OCI-LY3 (cell line): ENCODE measurements around the gene SGIP1.

Source experiments
- H2AFZ ChIP-seq: fragments of 200-600, 300-600 bp; shearing (Covaris generic); 2 replicates; pipeline ENCODE4 v1.6.0; 2014; ENCODE audit warnings: antibody characterized with exemption, low read depth, low read length
- H3K27ac ChIP-seq: fragments of 200-600, 300-600 bp; sonication (generic); 2 replicates; pipeline ENCODE4 v1.5.1; 2014; ENCODE audit warnings: mild to moderate bottlenecking, low read length, moderate library complexity, mixed read lengths
- H3K27me3 ChIP-seq: fragments of 200-600, 300-600 bp; sonication (generic); 2 replicates; pipeline ENCODE4 v1.6.1; 2014; ENCODE audit warnings: low read depth, low read length, mixed read lengths
- H3K36me3 ChIP-seq: fragments of 200-600, 300-600 bp; sonication (generic); replicated peaks from 2 replicates; pipeline ENCODE3; 2014; ENCODE audit warnings: low read depth, low read length, mixed read lengths
- H3K4me1 ChIP-seq: fragments of 300-600, 200-600 bp; sonication (generic); 2 replicates; pipeline ENCODE4 v1.6.1; 2014; ENCODE audit warnings: low read length, mixed read lengths
- H3K4me2 ChIP-seq: fragments of 200-600, 300-600 bp; sonication (generic); 2 replicates; pipeline ENCODE4 v1.6.1; 2014; ENCODE audit warnings: low read length, mixed read lengths
- H3K4me3 ChIP-seq: fragments of 300-600, 200-600 bp; sonication (generic); 2 replicates; pipeline ENCODE4 v1.5.1; 2014; ENCODE audit warnings: antibody characterized with exemption, mild to moderate bottlenecking, low read length, moderate library complexity
- H3K79me2 ChIP-seq: fragments of 300-600, 200-600 bp; shearing (Covaris generic); 2 replicates; pipeline ENCODE4 v1.6.1; 2014; ENCODE audit warnings: mild to moderate bottlenecking, low read length, mixed read lengths
- H3K9ac ChIP-seq: fragments of 300-600, 200-600 bp; shearing (Covaris generic); 2 replicates; pipeline ENCODE4 v1.6.0; 2014; ENCODE audit warnings: mild to moderate bottlenecking, low read length, moderate library complexity
- H3K9me3 ChIP-seq: fragments of 200-600, 300-600 bp; shearing (Covaris generic); 2 replicates; pipeline ENCODE4 v1.6.1; 2014; ENCODE audit warnings: low read length, mixed read lengths; ENCODE audit not compliant: insufficient read depth
- H4K20me1 ChIP-seq: fragments of 200-600, 300-600 bp; sonication (generic); 2 replicates; pipeline ENCODE4 v1.6.1; 2016; ENCODE audit warnings: low read length, mixed read lengths; ENCODE audit not compliant: insufficient read depth
- CTCF ChIP-seq: fragments of 200-600, 300-600 bp; sonication (generic); IDR thresholded peaks from 2 replicates; pipeline ENCODE4 v1.5.1; 2014; ENCODE audit warnings: antibody characterized with exemption, low read length, low read depth
- EZH2phosphoT487 ChIP-seq: fragments of 200-600 bp; shearing (Covaris generic); IDR thresholded peaks from 2 replicates; pipeline ENCODE4 v1.6.1; 2018; ENCODE audit warnings: antibody characterized with exemption, mixed run types, low read depth

Gene SGIP1

GRCh38 chr1:66546047-66546810, 12.3 kb downstream of the SGIP1 start:
- no peak for TF ChIP-seq CTCF
- TF ChIP-seq EZH2phosphoT487, result no peak
- Histone ChIP-seq H2AFZ (no peak overlapping the region), H3K9ac (no peak overlapping the region), H3K27me3 (no peaks in the 10 kb centered on the region), H3K4me2 (no peak overlapping the region), H3K4me3 (no peak overlapping the region), H4K20me1 (no peaks in the 10 kb centered on the region), H3K4me1 (no peaks in the 10 kb centered on the region), H3K27ac (no peak overlapping the region), H3K79me2 (no peaks in the 10 kb centered on the region), H3K9me3 (no peaks in the 10 kb centered on the region), H3K36me3 (no peaks in the 10 kb centered on the region)

GRCh38 chr1:66549017-66549416, 15.1 kb downstream of the SGIP1 start:
- Histone ChIP-seq H3K9me3 (no peaks in the 10 kb centered on the region), H3K27ac (no peak overlapping the region), H3K9ac (no peak overlapping the region), H3K27me3 (no peaks in the 10 kb centered on the region), H3K4me1 (no peaks in the 10 kb centered on the region), H3K36me3 (no peaks in the 10 kb centered on the region), H2AFZ (no peak overlapping the region), H3K4me2 (no peak overlapping the region), H4K20me1 (no peaks in the 10 kb centered on the region), H3K79me2 (no peaks in the 10 kb centered on the region), H3K4me3 (no peak overlapping the region)
- TF ChIP-seq CTCF (no peak), EZH2phosphoT487 (no peak)

DNA sequence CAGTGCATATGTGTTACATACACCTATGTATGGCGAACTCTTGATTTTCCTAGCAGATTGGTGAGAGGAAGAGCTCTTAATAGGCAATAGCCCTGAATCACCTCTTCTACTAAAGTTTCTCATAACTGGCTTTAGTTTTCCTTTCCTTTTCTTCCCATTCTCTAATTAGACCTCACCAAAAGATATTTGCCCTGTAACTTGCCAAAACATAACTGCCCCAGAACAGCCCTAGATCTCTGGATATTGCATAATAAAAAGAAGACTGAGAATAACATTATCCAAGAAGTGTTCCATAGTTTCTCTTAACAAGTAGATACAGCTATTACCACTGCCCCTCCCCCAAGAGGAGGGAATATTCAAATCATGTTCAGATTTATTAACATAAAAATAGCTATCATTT, 16.3 kb downstream of the SGIP1 start:
- no peaks in the 10 kb centered on the region for H3K9me3 ChIP-seq
- TF ChIP-seq EZH2phosphoT487 (no peak), CTCF (no peak)
- H4K20me1 ChIP-seq, result no peaks in the 10 kb centered on the region
- no peaks in the 10 kb centered on the region for H3K27me3 ChIP-seq
- no peaks in the 10 kb centered on the region for H3K36me3 ChIP-seq
- H3K9ac ChIP-seq, result no peak overlapping the region
- no peaks in the 10 kb centered on the region for H3K4me1 ChIP-seq
- no peak overlapping the region for H3K4me3 ChIP-seq
- H3K79me2 ChIP-seq, result no peaks in the 10 kb centered on the region
- H3K27ac ChIP-seq, result no peak overlapping the region
- no peak overlapping the region for H2AFZ ChIP-seq
- no peak overlapping the region for H3K4me2 ChIP-seq

GRCh38 chr1:66552287-66552686, 18.3 kb downstream of the SGIP1 start:
- Histone ChIP-seq H2AFZ (no peak overlapping the region), H3K9ac (no peak overlapping the region), H4K20me1 (no peaks in the 10 kb centered on the region), H3K27ac (no peak overlapping the region), H3K36me3 (no peaks in the 10 kb centered on the region), H3K4me3 (no peak overlapping the region), H3K4me1 (no peaks in the 10 kb centered on the region), H3K27me3 (no peaks in the 10 kb centered on the region), H3K4me2 (no peak overlapping the region), H3K9me3 (no peaks in the 10 kb centered on the region), H3K79me2 (no peaks in the 10 kb centered on the region)
- TF ChIP-seq EZH2phosphoT487, result no peak
- TF ChIP-seq CTCF, result no peak
